Vagina (tissue), 2 donors: ENCODE measurements around the gene FGF3.

Source experiments
- CTCF ChIP-seq, 3 experiments: fragments of 450-650 bp in 2 of 3; fragments of 200-600 bp in 1 of 3; sonication (generic) in 1 of 3; IDR thresholded peaks; one replicate each; pipeline ENCODE4 v1.5.1; 2017 to 2019; ENCODE audit warnings: antibody characterized with exemption in 3 of 3, mild to moderate bottlenecking in 2 of 3, moderate library complexity in 2 of 3
- POLR2AphosphoS5 ChIP-seq, 2 donors: sonication (generic); formaldehyde crosslinking; IDR thresholded peaks; one replicate each; pipeline ENCODE4 v1.9.0; 2017; ENCODE audit warnings: antibody characterized with exemption in 2 of 2, mild to moderate bottlenecking in 2 of 2, low read depth in 1 of 2; ENCODE audit not compliant: insufficient read depth in 1 of 2

GRCh38 chr11:69826773-69827172, 7.6 kb upstream of the FGF3 start:
- TF ChIP-seq POLR2AphosphoS5 (IDR thresholded peaks at IDR 0.05; ENCODE audit: insufficient read depth in 1 of 2, low read depth in 1 of 2) (no peak), CTCF (IDR thresholded peaks at IDR 0.05) (no peak)
